Measurements from ENCODE around the gene DUOX2.

DNA sequence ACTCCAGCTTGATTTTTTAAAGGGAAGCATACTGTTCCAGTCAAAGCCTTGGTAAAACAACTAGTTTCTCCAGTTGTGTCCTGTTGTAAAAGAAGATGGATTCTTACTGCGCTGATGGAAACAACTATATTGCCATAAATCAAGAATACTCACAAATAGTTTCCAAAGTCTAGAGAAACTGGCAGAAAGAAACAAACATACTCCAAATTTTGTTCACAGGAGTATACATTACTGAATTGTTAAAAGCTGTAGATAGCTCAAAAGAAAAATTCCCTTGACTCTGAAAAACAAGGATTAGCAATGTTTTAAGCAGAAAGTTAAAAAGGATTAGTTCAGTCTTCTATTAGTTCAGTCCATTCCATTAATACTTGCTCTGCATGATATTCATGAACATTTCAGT, 63.4 kb downstream of the DUOX2 start:
- TF ChIP-seq, protein P1, sequence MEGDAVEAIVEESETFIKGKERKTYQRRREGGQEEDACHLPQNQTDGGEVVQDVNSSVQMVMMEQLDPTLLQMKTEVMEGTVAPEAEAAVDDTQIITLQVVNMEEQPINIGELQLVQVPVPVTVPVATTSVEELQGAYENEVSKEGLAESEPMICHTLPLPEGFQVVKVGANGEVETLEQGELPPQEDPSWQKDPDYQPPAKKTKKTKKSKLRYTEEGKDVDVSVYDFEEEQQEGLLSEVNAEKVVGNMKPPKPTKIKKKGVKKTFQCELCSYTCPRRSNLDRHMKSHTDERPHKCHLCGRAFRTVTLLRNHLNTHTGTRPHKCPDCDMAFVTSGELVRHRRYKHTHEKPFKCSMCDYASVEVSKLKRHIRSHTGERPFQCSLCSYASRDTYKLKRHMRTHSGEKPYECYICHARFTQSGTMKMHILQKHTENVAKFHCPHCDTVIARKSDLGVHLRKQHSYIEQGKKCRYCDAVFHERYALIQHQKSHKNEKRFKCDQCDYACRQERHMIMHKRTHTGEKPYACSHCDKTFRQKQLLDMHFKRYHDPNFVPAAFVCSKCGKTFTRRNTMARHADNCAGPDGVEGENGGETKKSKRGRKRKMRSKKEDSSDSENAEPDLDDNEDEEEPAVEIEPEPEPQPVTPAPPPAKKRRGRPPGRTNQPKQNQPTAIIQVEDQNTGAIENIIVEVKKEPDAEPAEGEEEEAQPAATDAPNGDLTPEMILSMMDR (IDR thresholded peaks at IDR 0.05): no peak
- TF ChIP-seq POLR2A (IDR thresholded peaks at IDR 0.05): no peak

Data from esophagus squamous epithelium (tissue), 4 donors.